Inflammatory macrophage treated with lipopolysaccharide for 4 hours (primary cell): ENCODE measurements around the gene CTNNA3.

Experiments
- DNase-seq: peaks from one replicate; pipeline ENCODE4 v3.0.0-alpha.2; 2020

CTNNA3 gene

DNA sequence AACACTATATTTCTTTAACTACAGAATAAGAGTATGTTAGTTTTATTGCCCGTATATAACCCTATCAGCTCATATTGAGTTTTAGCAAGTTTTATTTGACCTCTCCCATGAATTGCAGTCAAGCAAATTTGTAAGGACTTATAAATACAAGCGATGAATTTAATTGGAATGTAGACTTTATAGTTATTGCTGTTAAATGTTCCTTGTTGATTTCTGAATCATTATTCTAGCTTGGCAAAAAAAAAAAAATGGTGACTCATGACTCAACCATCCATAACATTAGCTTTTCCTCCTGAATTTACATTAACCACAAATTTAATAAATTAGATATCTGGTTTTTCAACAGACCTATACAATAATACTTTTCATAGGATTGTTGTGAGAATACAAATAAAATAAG, 1104.1 kb downstream of the CTNNA3 start:
- DNase-seq: no peak

DNA sequence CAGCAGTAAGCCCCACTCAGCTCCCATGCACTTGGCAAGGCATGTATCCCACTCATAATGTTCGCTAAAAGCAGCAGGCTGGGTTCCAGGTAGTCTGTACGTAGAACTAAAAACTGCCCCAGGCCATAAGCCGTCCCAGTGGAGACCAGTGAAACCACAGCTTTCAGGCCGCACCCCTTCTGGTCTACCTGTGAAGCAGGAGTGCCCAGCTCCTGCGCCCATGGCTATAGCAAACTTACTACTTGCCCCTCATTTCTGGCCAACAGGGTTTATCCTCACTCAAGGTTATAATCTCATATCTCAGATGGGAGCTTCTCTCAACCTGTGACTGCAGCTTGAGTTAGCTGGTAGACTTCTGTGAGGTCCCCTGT, 1108.3 kb downstream of the CTNNA3 start:
- DNase-seq: no peak

DNA sequence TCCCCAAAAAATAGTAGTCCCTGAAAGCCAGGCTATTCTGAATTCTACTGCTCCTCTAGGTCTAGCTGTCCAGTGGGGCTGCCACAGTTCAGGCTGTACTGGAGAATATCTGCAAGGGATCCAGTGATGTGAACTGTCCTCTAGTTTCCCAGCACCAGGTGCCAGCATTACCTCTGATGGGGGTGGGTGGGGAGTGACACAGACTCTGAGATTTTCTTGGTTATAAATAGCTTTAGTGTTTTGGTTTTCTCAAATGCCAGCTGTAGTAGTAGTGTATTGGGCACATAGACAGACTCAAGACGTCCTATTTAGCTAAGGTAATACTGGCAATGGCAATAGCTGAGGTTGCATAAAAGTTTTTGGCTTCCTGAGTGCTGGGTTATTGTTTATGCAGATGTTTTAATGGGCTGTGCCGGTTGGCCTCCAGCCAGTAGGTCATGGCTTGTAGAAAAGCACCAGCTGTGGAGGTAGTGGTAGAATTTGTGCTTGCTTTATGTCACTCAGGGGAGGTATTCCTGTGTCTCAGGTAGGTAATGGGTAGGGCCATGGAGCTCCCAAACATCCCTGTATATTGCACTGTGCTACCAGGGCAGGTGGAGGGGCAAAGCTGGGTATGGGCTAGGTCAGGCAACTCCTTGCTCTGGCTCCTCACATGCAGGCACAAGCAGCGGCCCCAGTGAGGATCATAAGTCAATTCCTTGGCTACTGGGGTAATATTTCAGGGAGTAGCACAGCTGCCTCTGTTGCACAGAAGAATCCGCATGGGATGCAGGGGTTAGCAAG, 1108.9 kb downstream of the CTNNA3 start:
- DNase-seq: no peak

DNA sequence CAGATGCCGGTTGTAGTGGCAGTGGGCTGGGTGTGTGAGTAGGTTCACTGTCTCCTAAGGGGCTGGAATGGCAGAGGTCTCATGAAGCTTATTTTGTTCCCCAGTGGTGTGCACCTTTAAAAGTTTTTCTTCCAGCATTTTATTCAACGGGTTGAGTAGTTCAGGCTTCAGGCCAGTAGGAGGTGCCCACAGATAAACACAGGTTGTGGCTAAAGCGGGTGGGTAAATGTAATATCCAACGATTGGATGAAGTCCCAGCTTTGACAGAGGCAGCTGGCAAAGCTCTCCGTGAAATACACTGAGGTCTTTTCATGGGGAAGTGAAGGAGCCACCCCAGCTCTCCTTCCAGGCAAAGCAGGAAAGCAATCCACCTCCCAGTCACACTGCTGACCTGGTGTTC, 1109.9 kb downstream of the CTNNA3 start:
- DNase-seq: no peak

DNA sequence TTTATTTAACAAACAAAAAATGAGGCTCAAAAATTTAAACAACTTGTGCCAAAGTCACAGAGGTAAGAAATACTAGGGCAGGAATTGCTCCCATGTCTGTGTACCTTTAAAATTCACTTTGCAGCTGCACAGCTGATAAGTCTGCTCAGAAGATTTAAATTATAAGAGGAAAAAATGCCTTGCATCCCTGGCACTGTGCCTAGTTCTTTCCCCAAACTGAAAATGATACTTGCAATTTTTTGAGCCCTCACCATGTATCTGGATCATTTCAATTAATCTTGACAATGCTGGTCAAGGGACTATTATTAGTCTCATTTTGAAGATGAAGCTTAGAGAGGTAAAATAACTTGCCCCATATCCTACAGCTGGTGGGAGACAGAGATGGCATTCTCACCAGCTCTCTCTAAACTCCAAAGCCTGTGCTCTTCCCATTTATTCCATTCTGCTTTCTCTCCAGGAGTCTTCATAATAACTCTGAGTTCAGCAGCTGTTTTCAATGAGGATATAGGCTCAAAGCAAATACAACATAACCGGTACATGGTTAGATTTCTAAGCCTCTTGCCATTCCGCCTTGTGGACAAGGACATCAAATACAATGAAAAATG, 1120.6 kb downstream of the CTNNA3 start:
- DNase-seq: no peak

DNA sequence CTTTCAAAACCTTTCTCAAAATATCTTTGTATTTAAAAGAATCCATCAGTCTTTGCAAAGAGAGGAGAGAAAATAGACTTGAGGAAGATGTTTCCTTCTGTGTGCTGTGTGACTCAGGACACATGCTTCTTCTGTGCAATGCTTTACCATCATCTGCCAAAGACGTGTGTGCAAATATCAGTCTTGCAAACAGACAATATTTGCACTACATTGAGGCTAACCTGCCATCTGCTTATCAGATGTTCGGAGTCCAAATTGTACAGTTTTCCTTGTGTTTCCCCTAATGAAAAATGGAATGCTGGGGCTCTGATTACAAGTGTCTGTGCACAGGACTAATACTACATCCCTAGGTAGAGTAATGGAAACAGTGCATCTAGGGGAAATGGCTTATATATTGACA, 1123.3 kb downstream of the CTNNA3 start:
- DNase-seq: no peak

DNA sequence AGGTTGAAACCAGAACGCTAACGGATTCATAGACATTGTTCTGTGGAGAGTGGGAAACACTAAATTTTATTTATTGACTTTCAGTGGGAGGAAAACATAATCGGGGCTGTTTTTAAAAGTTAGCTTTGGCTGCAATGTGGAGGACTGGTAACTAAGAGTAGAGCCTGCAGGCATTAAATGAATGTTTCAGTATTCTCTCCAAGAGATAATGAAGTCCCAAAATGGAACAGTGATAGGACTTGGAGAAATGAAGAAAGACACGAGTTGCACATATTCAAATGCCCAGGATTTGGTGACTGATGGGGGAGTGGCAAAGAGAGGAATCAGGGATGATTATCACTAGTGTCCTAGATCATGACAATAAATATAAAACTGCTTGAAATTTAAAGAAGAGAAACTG, 1130.0 kb downstream of the CTNNA3 start:
- no peak for DNase-seq

DNA sequence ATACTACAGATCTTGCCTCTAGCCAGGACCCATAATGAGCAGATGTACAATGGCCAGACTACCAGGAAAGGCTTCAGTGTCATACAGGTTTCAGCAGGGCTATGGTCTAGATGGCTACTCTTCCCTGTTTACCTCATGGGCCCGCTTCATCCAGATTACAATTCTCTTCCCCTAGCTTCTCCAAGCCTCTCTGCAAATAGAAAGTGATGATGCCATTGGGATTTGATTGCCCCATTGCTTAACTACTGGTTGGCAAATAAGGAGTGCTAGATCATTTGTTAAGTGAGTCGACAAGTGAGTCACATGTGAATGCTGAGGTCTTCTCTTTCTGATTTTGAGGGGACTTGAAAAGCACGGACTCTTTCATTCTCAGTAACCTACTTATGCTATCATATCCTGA, 1131.7 kb downstream of the CTNNA3 start:
- no peak for DNase-seq

DNA sequence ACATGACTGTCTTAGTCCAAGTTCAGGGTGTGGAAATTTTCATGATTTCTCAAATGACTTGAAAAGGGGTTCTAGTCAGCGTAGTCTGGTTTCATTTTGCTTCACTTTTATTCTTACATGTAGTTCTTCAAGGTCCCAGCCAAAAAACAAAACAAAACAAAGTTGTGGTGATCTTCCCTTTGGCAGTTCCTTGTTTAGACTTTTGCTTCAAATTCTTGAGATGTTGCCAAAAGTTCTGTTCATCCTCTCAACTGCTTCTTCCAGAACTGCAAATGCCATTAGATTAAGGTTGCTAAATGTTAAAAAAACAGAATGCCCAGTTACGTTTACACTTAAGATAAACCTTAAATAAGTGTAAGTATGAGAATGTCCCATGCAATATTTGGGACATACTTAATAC, 1140.9 kb downstream of the CTNNA3 start:
- DNase-seq: no peak

DNA sequence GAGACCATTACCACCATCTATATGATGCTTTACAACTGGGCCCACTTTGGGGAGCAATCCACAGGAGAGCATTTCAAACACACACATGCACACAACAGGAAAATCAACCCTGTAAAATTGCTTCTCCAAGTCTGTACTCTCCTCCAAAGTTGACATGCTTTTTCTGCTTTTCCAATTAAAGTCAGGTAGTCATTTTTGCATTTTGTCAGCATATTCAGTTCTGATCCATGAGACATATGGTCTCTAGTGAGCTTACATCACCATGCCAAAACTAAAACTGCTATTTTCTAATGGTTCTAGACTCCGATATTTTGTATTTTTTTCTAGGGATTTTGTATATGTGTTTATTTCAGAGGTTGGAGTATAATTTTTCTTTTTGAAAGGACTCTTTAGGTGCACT, 1143.7 kb downstream of the CTNNA3 start:
- DNase-seq: no peak

DNA sequence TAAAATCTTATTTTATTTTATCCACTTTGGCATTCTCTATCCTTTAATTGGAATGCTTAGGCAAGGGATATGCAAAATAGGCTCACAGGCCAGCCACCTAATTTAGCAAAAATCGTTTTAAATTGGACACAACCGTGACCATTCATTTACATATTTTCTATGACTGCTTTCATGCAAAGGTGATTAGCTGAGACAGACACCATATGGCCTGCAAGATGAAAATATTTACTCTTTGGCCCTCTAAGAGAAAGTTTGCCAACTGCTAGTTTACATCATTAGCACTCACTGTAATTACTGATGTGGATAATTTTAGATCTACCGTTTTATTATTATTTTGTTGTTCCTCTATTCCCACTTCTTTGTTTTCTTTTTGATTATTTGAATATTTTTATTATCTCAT, 1145.6 kb downstream of the CTNNA3 start:
- DNase-seq: no peak

DNA sequence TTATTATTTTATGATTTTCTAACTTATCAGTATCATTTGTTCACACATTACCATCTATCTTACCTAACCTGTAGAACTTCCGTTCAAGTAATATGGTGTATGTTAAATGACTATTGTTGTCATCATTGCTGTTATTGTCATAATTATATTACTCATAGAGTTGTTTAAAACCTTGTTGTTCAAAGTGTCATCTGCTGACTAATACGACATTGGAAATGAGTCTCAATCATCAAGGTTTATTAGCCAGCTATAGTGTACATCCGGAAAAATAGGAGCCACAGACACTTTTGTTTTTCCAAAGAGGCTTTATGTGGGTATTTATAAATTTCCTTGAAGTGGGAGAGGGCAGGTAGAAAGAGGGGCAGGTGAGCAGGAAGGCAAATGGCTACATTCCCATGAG, 1157.1 kb downstream of the CTNNA3 start:
- DNase-seq: no peak

DNA sequence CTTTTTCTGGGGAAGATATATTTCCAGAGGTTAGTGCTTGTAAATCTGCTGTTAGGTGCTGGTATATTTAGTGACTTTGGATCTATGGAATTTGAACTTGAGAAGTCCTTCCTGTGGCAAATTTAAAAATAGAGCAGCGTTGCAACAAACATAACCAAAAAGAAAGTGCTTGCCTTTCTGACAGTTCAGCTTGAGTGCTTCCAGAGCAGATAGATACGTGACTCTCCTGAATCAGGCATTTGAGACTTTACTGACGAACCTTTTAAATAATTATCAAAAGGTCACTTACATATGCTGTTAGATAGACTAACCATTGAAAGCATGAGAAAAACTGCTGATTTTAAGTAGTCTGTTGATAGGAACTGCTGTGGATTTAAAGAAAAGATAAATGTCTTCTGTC, 1157.6 kb downstream of the CTNNA3 start:
- DNase-seq: no peak

DNA sequence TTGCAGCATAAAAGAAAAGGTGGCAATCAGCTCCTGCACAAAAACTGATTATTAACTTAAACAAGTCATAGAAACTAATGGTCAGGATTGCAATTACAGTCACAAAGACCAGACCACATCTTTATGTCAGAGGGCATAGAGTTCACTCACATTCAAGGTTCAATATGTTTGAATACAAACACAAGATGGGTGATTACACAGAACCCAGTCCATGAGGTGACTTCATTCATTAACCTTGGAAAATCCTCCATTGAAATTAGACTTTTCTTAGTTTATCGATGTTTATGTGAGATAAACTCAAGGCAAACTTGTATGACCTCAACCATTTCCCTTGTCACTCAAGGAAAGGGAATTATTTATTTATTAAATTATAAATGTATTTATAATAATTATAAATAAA, 1158.8 kb downstream of the CTNNA3 start:
- no peak for DNase-seq

DNA sequence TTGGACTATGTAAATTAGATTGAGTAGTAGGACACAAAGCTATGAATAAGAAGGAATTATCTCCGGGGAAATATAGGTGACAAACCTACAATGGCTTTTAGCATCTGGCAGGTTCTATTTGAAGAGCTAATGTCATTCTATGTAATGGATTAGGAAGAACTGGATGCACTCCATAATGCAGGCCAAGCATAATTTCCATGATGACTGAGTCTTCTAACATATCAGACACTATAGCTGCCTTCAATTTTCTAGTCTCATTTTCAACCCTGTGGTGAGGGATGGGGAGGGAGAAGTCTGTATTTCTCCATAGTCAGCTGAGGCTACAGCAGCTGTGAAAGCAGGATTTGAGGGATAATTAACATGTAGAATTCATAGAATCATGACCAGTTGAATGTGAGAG, 1160.6 kb downstream of the CTNNA3 start:
- DNase-seq: no peak

DNA sequence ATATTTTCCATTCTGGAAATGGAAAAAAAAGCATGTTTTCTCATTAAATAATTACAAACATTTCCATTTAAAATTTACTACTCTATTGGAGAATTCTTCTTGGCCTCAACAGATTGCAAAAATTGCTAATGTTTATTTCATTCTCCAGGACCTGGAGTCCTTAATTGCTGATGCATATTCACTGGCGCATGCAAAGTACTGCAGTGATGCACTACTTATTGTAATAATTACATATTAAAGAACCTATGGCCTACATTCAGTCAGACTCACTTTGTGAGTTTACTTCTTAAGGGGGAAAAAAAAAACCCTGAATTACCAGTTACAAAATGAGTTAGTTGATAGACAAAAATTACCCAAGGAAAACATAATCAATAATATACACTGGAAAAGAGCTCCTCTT, 1161.1 kb downstream of the CTNNA3 start:
- no peak for DNase-seq

DNA sequence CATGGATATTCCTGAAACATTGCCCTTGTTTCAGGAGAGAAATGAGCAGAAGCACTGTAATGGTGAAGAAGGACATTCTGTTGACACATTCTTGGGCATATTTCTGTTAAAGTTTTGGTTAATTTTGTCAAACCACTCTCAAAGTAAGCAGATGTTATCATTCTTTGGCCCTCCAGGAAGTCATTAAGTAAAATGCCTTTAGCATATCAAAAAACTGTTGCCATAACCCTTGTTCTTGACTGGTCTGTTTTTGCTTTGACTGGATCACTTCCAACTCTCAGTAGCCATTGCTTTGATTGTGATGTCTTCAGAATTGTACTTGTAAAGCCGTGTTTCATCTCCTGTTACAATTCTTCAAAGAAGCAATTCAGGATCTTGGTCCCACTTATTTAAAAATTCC, 1174.5 kb downstream of the CTNNA3 start:
- DNase-seq: no peak

DNA sequence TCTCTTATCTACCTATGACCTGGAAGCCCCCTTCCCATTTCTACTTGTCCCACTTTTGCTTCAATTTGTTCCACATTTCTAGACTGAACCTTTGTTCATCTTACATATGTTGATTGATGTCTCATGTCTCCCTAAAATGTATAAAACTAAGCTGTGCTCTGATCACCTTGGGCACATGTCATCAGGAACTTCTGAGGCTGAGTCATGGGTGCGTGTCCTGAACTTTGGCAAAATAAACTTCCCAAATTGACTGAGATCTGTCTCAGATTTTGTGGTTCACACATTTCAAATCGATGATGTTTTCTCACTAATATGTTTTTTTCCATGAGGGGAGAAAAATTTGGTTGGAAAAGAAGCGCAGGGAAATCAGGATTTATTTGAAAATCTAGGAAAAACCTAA, 1176.4 kb downstream of the CTNNA3 start:
- no peak for DNase-seq

DNA sequence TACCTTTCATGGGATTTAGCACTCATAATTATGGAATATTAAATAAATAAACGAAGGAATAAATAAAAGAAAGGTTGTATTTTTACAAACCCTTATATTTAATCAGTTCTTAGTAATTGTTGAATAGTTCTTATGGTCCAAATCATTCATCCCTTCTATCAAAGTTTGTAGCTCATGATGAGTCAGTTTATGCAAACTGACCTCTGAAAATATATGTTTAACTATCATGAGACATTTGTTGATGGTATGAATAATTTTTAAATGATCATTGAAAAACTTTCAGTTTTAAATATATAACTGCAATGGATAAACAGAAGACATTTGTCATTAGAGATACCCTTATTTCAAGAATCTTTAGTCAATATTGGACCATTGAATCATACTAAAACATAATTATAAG, 1181.3 kb downstream of the CTNNA3 start:
- DNase-seq: no peak

DNA sequence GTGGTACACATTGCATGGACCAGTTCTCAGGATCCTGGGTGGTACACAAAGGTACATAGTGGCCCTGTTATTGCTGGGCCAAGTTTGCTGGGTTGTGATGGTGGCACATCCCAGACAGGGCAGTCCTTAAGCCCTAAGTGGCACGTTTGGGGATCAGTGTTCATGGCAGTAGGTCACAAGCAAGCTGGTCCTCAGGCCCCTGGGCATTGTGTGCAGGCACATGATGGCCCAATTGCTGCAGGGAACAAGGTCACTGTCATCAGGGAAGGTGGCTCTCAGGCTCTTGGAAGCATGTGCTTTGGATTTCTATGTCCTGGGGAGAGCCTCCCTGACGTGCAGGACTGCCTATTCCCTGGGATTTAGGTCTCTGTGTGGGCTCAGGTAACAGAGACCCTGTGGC, 1182.5 kb downstream of the CTNNA3 start:
- DNase-seq: no peak

DNA sequence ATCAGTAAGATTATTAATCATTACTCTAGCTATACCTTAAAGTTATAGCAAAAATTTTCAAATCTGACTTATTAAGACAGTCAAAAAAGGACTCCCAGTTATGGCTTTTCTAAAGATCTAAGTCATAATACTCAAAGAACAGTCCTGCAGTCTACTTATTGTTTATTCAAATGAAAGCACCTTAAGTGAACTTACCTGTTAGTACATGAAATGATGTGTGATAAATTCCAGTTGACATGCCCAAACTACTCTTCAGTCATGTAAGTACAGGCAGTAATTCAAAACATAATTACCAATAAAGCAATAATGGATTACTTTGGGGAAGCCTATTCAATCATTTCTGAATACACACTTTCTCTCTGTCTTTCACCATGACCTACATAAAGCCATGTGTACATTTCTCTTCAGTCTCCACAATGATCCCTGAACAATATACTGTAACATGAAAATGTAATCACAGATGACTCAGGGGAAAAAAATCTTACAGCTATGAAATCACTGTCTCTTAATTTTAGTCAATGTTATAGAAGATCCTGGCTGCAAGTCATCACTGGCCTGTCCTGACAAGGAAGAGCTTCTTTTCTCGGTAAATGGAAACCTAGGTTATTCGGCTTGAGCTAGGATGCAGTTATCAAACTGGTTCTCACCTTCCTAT, 1190.9 kb downstream of the CTNNA3 start:
- DNase-seq: no peak

DNA sequence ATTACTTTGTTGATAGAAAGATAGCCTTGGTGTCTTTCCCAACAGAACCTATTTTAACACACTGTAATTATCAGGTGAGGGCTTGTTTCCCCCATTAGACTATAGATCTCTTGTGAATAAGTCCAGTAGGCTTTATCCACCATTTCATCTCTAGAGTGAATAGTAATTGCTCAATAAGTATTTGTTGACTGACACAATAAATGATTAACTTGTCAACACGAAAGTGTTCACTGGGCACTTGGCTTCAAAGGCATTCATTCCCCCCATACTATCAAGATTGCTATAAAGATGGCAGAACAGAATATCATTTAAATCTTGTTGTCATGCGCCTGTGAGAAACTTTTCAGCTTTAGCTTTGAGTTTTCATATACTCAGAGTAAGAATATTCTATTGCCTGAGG, 1194.6 kb downstream of the CTNNA3 start:
- DNase-seq: no peak

DNA sequence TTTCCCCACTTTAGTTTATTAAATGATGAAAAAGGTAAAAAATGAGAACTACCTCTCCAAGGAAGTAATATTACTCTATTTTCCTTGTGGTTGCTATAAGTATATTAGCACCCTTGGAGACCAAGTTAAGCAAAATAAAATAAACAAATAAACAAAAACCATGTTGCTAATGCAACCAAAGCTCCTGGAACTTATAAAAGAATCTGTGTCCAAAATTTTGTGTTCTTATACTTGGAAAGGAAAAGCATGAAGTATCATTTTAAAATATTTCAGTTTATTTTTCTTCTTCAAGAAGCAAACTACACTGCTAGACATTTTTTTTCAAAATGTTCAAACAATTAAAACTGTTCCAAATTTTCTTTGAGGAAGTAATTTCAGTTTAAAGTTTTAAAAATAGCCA, 1212.0 kb downstream of the CTNNA3 start:
- no peak for DNase-seq

DNA sequence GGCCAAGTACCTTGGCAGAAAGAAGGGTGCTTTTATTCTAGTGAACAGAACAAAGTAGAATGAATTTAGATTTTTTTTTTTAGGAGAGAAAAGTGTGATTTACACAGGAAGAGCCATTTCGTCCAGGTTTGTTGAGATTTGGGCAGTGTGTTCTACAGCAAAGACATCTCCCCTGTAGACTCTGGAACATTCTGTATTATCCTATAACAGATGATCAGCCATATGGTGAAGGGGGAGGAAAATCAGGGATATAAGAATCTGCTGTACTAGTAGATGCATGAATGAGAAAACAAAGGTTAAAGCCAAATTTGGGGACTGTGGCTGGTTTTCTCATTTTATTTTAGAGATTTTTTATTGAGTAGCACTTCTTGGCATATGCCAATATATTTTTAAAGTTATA, 1223.8 kb downstream of the CTNNA3 start:
- DNase-seq: no peak

DNA sequence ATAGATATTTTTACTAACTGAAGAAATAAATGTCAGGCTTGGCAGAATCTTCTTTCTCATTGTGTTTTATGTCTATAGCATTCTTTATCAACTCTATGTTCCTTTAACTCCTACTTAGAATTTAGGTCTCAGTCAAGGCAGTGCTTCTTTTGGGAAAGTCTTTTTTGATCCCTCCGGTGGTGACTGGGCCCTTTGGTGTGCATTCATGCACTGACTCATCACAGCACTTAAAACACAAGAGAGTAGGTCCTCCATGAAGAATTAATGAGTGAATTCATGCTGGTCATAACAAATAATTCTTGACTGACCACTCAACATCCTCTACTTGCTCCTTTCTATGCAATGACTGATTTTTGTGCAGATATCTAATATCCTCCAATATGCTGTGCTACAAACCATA, 1229.0 kb downstream of the CTNNA3 start:
- DNase-seq: no peak
